ENCODE measurements around the gene SLC29A4. TPM values are rescaled to one million over a fixed set of nuclear protein-coding genes. Genes with fewer than 3 reads are reported as not detected.
"Not testable (repeated sequence)": the region's sequence is repeated elsewhere in the genome, so short reads cannot be mapped to it uniquely, and the experiment has no call there.

The SLC29A4 gene
- polyA plus RNA-seq, 1 of the 3 experiments (the other 2 are of a cell fraction), result 12.3 TPM

DNA sequence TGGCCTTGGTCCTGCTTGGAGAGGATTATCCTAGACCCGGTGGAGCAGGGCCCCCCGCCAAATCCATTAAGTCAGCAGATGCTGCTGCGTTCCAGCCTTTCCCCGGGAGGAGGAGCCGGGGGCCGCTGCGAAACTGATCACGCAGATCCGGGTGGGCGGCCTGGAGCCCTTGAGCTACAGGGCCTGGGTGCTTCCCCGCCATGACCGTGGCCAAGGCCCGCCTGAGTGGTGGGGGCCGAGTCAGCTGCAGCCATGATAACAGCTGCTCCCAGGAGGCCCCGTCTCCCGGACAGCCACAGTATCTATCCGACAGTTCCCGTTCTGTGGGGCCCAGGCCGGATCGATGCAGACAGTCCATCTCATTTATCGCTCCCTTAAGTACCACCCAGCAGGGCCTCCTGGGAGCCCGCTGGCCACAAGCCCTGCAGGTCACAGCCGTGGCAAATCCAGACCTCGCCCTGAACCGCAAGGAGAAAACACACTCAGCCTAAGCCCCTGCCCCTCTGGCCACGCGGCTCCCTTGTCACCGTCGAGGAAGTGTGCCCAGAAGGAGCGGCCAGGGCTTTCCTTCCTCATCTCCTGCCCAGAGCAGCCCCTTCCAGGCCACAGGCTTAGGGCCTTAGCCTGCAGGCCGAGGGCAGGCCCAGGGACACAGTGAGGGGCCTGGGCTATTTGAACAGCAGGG lies 34.4 kb upstream of the SLC29A4 start:
- ChIA-PET CTCF (interaction anchor here (1.2 to 6.4 kb wide), 5 partner anchors 8 to 311 kb away, joined by 3 to 42 read pairs (median 4); no protein-coding TSS in a partner anchor), POLR2A (no interaction called here)
- no peak overlapping the region for H3K27ac ChIP-seq (ENCODE audit: low read depth in 2 of 2, low read length in 1 of 2)
- no peak overlapping the region for H3K4me2 ChIP-seq
- H3K79me2 ChIP-seq (ENCODE audit: insufficient read depth), result no peaks in the 10 kb centered on the region
- WGBS (ENCODE audit: low lambda C conversion rate), result 82% methylated on average over 16 of the region's 31 CpGs
- no peak for DNase-seq
- no peaks in the 10 kb centered on the region for H3K27me3 ChIP-seq (ENCODE audit: insufficient read depth)
- H3K36me3 ChIP-seq (replicated peaks in 1 of 2; ENCODE audit: control insufficient read depth in 1 of 2, insufficient read depth in 2 of 2, low read length in 1 of 2), result no peaks in the 10 kb centered on the region
- H4K20me1 ChIP-seq (ENCODE audit: insufficient read depth), result no peaks in the 10 kb centered on the region
- no peak overlapping the region for H3K4me3 ChIP-seq (ENCODE audit: low read depth in 2 of 2, low read length in 1 of 2)
- no peaks in the 10 kb centered on the region for H3K9me3 ChIP-seq
- no peak overlapping the region for H3K9ac ChIP-seq
- H3K4me1 ChIP-seq (ENCODE audit: control insufficient read depth in 1 of 2, insufficient read depth in 2 of 2, low read depth in 1 of 2, low read length in 1 of 2), result peaks cover 0 to under 1% of the 10 kb centered on the region in 2 experiments; a peak in 1 of 4 replicates
- H3F3A ChIP-seq (replicated peaks; ENCODE audit: insufficient read depth), result no peaks in the 10 kb centered on the region
- no peak for TF ChIP-seq ELF1 (IDR thresholded peaks at IDR 0.05)
- TF ChIP-seq EP300 (IDR thresholded peaks at IDR 0.05; ENCODE audit: borderline replicate concordance in 1 of 2, low read depth in 1 of 2, low read length in 1 of 2), result no peak
- no peak for TF ChIP-seq FOXM1 (IDR thresholded peaks at IDR 0.05; ENCODE audit: low read depth)
- no peak for TF ChIP-seq NRF1 (IDR thresholded peaks at IDR 0.05; ENCODE audit: low read depth, low read length)
- TF ChIP-seq, protein P1, sequence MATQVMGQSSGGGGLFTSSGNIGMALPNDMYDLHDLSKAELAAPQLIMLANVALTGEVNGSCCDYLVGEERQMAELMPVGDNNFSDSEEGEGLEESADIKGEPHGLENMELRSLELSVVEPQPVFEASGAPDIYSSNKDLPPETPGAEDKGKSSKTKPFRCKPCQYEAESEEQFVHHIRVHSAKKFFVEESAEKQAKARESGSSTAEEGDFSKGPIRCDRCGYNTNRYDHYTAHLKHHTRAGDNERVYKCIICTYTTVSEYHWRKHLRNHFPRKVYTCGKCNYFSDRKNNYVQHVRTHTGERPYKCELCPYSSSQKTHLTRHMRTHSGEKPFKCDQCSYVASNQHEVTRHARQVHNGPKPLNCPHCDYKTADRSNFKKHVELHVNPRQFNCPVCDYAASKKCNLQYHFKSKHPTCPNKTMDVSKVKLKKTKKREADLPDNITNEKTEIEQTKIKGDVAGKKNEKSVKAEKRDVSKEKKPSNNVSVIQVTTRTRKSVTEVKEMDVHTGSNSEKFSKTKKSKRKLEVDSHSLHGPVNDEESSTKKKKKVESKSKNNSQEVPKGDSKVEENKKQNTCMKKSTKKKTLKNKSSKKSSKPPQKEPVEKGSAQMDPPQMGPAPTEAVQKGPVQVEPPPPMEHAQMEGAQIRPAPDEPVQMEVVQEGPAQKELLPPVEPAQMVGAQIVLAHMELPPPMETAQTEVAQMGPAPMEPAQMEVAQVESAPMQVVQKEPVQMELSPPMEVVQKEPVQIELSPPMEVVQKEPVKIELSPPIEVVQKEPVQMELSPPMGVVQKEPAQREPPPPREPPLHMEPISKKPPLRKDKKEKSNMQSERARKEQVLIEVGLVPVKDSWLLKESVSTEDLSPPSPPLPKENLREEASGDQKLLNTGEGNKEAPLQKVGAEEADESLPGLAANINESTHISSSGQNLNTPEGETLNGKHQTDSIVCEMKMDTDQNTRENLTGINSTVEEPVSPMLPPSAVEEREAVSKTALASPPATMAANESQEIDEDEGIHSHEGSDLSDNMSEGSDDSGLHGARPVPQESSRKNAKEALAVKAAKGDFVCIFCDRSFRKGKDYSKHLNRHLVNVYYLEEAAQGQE (IDR thresholded peaks at IDR 0.05; ENCODE audit: low read depth, low read length), result no peak
- no peak for TF ChIP-seq FOXJ3 (CRISPR knock-in tag; IDR thresholded peaks at IDR 0.05)
- no peak for TF ChIP-seq NFIC (IDR thresholded peaks at IDR 0.05; ENCODE audit: borderline replicate concordance)
- no peak for TF ChIP-seq TAF1 (IDR thresholded peaks at IDR 0.05; ENCODE audit: borderline replicate concordance, low read depth, low read length)
- TF ChIP-seq, protein P2, sequence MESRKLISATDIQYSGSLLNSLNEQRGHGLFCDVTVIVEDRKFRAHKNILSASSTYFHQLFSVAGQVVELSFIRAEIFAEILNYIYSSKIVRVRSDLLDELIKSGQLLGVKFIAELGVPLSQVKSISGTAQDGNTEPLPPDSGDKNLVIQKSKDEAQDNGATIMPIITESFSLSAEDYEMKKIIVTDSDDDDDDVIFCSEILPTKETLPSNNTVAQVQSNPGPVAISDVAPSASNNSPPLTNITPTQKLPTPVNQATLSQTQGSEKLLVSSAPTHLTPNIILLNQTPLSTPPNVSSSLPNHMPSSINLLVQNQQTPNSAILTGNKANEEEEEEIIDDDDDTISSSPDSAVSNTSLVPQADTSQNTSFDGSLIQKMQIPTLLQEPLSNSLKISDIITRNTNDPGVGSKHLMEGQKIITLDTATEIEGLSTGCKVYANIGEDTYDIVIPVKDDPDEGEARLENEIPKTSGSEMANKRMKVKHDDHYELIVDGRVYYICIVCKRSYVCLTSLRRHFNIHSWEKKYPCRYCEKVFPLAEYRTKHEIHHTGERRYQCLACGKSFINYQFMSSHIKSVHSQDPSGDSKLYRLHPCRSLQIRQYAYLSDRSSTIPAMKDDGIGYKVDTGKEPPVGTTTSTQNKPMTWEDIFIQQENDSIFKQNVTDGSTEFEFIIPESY (IDR thresholded peaks at IDR 0.05; ENCODE audit: borderline replicate concordance, low read depth), result no peak
- TF ChIP-seq CHD2 (IDR thresholded peaks at IDR 0.05; ENCODE audit: low read length, partially characterized antibody), result no peak
- TF ChIP-seq, protein P3, sequence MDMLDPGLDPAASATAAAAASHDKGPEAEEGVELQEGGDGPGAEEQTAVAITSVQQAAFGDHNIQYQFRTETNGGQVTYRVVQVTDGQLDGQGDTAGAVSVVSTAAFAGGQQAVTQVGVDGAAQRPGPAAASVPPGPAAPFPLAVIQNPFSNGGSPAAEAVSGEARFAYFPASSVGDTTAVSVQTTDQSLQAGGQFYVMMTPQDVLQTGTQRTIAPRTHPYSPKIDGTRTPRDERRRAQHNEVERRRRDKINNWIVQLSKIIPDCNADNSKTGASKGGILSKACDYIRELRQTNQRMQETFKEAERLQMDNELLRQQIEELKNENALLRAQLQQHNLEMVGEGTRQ (IDR thresholded peaks at IDR 0.05; ENCODE audit: borderline replicate concordance, low read depth, low read length), result no peak
- TF ChIP-seq FOSL2 (IDR thresholded peaks at IDR 0.05; ENCODE audit: borderline replicate concordance, low read depth), result no peak
- no peak for TF ChIP-seq TCF12 (IDR thresholded peaks at IDR 0.05)
- TF ChIP-seq RFX5 (IDR thresholded peaks at IDR 0.05; ENCODE audit: low read length), result no peak
- TF ChIP-seq SIN3A (IDR thresholded peaks at IDR 0.05; ENCODE audit: borderline replicate concordance, low read depth, low read length), result no peak
- no peak for TF ChIP-seq JUND (IDR thresholded peaks at IDR 0.05)
- TF ChIP-seq POLR2AphosphoS5 (IDR thresholded peaks at IDR 0.05; ENCODE audit: low read depth, low read length), result no peak
- TF ChIP-seq GABPA (IDR thresholded peaks at IDR 0.05; ENCODE audit: low read depth), result no peak
- TF ChIP-seq, protein P4, sequence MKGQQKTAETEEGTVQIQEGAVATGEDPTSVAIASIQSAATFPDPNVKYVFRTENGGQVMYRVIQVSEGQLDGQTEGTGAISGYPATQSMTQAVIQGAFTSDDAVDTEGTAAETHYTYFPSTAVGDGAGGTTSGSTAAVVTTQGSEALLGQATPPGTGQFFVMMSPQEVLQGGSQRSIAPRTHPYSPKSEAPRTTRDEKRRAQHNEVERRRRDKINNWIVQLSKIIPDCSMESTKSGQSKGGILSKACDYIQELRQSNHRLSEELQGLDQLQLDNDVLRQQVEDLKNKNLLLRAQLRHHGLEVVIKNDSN (IDR thresholded peaks at IDR 0.05; ENCODE audit: borderline replicate concordance, low read depth), result no peak
- no peak for TF ChIP-seq GATA2 (CRISPR knock-in tag; IDR thresholded peaks at IDR 0.05)
- no peak overlapping the region for H2AFZ ChIP-seq (ENCODE audit: low read depth)
- H3K9me2 ChIP-seq, result no peaks in the 10 kb centered on the region

DNA sequence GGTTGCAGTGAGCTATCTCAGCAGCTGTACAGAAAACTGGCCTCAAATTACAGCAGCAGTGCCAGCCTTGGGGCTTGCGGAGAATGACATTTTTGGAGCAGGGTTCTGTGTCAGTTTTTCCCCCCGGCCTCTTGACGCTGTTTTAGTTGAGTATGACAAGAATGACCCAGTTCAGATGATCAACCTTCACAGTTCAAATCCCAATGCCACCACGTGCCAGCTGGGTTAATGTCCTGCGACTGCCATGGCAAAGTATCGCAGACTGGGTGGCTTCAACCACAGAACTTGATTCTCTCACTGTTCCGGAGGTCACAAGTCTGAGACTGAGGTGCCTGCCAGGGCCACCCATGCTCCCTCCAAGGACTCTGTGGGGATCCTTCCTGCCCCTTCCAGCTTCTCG lies 32.0 kb upstream of the SLC29A4 start:
- H3K4me1 ChIP-seq (ENCODE audit: control insufficient read depth in 1 of 2, insufficient read depth in 2 of 2, low read depth in 1 of 2, low read length in 1 of 2); POLR2A ChIA-PET: not testable (repeated sequence)
- CTCF ChIA-PET, result interaction anchor here (6.4 kb wide), 1 partner anchor 10 kb away, joined by 42 read pairs; no protein-coding TSS in a partner anchor

More for the DNA sequence above, 32.0 kb upstream of the SLC29A4 start:
- not testable (repeated sequence) for H3K79me2 ChIP-seq (ENCODE audit: insufficient read depth); DNase-seq; H2AFZ ChIP-seq (ENCODE audit: low read depth); H3K36me3 ChIP-seq (replicated peaks in 1 of 2; ENCODE audit: control insufficient read depth in 1 of 2, insufficient read depth in 2 of 2, low read length in 1 of 2); H3K27ac ChIP-seq (ENCODE audit: low read depth in 2 of 2, low read length in 1 of 2); H3F3A ChIP-seq (replicated peaks; ENCODE audit: insufficient read depth); H3K9ac ChIP-seq; H3K4me3 ChIP-seq (ENCODE audit: low read depth in 2 of 2, low read length in 1 of 2); H4K20me1 ChIP-seq (ENCODE audit: insufficient read depth); H3K27me3 ChIP-seq (ENCODE audit: insufficient read depth); H3K9me2 ChIP-seq; H3K4me2 ChIP-seq; H3K9me3 ChIP-seq
- 83% methylated on average over 8 of the region's 8 CpGs for WGBS (ENCODE audit: low lambda C conversion rate)
